NCI-H446 (cell line): ENCODE data around the gene CATSPER3.

Source experiments
- DNase-seq, 2 experiments: peaks; one replicate each; lab custom pipeline; 2025; lab: John Stamatoyannopoulos, UW

CATSPER3 gene

GRCh38 chr5:135010502-135011354 lies 43.0 kb downstream of the CATSPER3 start:
- no peak for DNase-seq

- DNase-seq, result no peak
These were observed 43.8 kb downstream of the CATSPER3 start for GRCh38 chr5:135011355-135012032.

- DNase-seq, result no peak
These were observed 44.4 kb downstream of the CATSPER3 start for GRCh38 chr5:135012033-135012588.

GRCh38 chr5:135012951-135013391 lies 45.3 kb downstream of the CATSPER3 start:
- peak in 1 of 2 experiments; percentile 30 for DNase-seq

GRCh38 chr5:135013445-135013844 lies 45.7 kb downstream of the CATSPER3 start:
- no peak for DNase-seq

GRCh38 chr5:135013947-135014570 lies 46.4 kb downstream of the CATSPER3 start:
- peak; percentile 82 to 91 for DNase-seq

GRCh38 chr5:135015942-135016341 lies 48.2 kb downstream of the CATSPER3 start:
- no peak for DNase-seq

GRCh38 chr5:135016861-135017290 lies 49.2 kb downstream of the CATSPER3 start:
- peak in 1 of 2 experiments; percentile 43 for DNase-seq

- DNase-seq, result no peak
These were observed 50.8 kb downstream of the CATSPER3 start for GRCh38 chr5:135018457-135018856.

GRCh38 chr5:135019314-135019713 lies 51.6 kb downstream of the CATSPER3 start:
- DNase-seq, result no peak

- no peak for DNase-seq
These were observed 52.6 kb downstream of the CATSPER3 start for GRCh38 chr5:135020111-135020895.

- DNase-seq, result no peak
These were observed 57.4 kb downstream of the CATSPER3 start for GRCh38 chr5:135024956-135025729.

GRCh38 chr5:135025730-135026644 lies 58.3 kb downstream of the CATSPER3 start:
- no peak for DNase-seq

- DNase-seq, result no peak
These were observed 59.0 kb downstream of the CATSPER3 start for GRCh38 chr5:135026645-135027265.

GRCh38 chr5:135027266-135027696 lies 59.6 kb downstream of the CATSPER3 start:
- DNase-seq, result no peak

- no peak for DNase-seq
These were observed 60.2 kb downstream of the CATSPER3 start for GRCh38 chr5:135027697-135028615.

- no peak for DNase-seq
These were observed 61.2 kb downstream of the CATSPER3 start for GRCh38 chr5:135028791-135029476.
